OCI-LY7 (cell line): ENCODE results near the gene OR6F1. TPM values are rescaled to one million over a fixed set of nuclear protein-coding genes. Genes with fewer than 3 reads are reported as not detected.

Experiments
- BruUV-seq: library from RNA; stranded (reverse); fragments of 400-500 nt; replicated peaks from 2 replicates; lab custom pipeline; 2021; lab: Mats Ljungman, UMichigan
- CTCF ChIA-PET: fragments of 300-600 bp; sonication (Branson Sonifier 250); formaldehyde crosslinking; loops from one replicate; lab custom pipeline; 2022; ENCODE audit warnings: antibody characterized with exemption; ENCODE audit not compliant: unreplicated experiment; lab: Charles Lee
- POLR2A ChIA-PET: fragments of 300-600 bp; sonication (Branson Sonifier 250); formaldehyde crosslinking; loops from one replicate; lab custom pipeline; 2022; ENCODE audit warnings: antibody characterized with exemption; lab: Charles Lee
- DNase-seq: peaks from one replicate; pipeline ENCODE4 v3.0.0-alpha.2; 2015; ENCODE audit warnings: low spot score
- H2AFZ ChIP-seq: fragments of 200-600 bp; sonication (generic), shearing (Covaris generic); 2 replicates; pipeline ENCODE4 v1.6.1; 2014; ENCODE audit warnings: mild to moderate bottlenecking, antibody characterized with exemption, low read length, moderate library complexity
- H3K27ac ChIP-seq: fragments of 200-600 bp; sonication (generic); 2 replicates; pipeline ENCODE4 v1.5.1; 2014; ENCODE audit warnings: mixed run types, low read depth, mild to moderate bottlenecking, moderate library complexity, low read length, inconsistent platforms; ENCODE audit not compliant: poor library complexity, severe bottlenecking
- H3K36me3 ChIP-seq: fragments of 200-600 bp; sonication (generic); 2 replicates; pipeline ENCODE4 v1.6.1; 2014; ENCODE audit warnings: mild to moderate bottlenecking, antibody characterized with exemption, low read length, moderate library complexity, mixed read lengths; ENCODE audit not compliant: insufficient read depth
- H3K4me1 ChIP-seq: fragments of 200-600 bp; sonication (generic); 2 replicates; pipeline ENCODE4 v1.5.1; 2014; ENCODE audit warnings: mild to moderate bottlenecking, low read length; ENCODE audit not compliant: insufficient read depth, poor library complexity, severe bottlenecking
- H3K4me2 ChIP-seq: fragments of 200-600 bp; sonication (generic); 2 replicates; pipeline ENCODE4 v1.6.1; 2014; ENCODE audit warnings: mild to moderate bottlenecking, low read length
- H3K4me3 ChIP-seq: fragments of 200-600 bp; sonication (generic); 2 replicates; pipeline ENCODE4 v1.5.1; 2014; ENCODE audit warnings: mild to moderate bottlenecking, low read depth, low read length; ENCODE audit not compliant: poor library complexity, severe bottlenecking
- H3K79me2 ChIP-seq: fragments of 200-600 bp; sonication (generic); 2 replicates; pipeline ENCODE4 v1.6.1; 2016; ENCODE audit warnings: low read depth, mild to moderate bottlenecking, low read length, moderate library complexity, mixed read lengths; ENCODE audit not compliant: insufficient read depth
- H3K9me2 ChIP-seq: fragments of 200-600 bp; sonication (generic); 2 replicates; pipeline ENCODE4 v1.6.1; 2016; ENCODE audit warnings: mild to moderate bottlenecking, low read length, mixed read lengths; ENCODE audit not compliant: insufficient read depth
- H3K9me3 ChIP-seq: fragments of 200-600 bp; sonication (generic); 2 replicates; pipeline ENCODE4 v1.6.1; 2014; ENCODE audit warnings: mild to moderate bottlenecking, mixed run types, low read length, mixed read lengths
- H4K20me1 ChIP-seq: fragments of 200-600 bp; sonication (generic); 2 replicates; pipeline ENCODE4 v1.6.1; 2014; ENCODE audit warnings: mild to moderate bottlenecking, antibody characterized with exemption, low read length, moderate library complexity, mixed read lengths; ENCODE audit not compliant: insufficient read depth
- EZH2phosphoT487 ChIP-seq: fragments of 200-600 bp; sonication (generic); IDR thresholded peaks from 2 replicates; pipeline ENCODE4 v1.6.1; 2018; ENCODE audit warnings: low read depth, borderline replicate concordance, mild to moderate bottlenecking, mixed run types, antibody characterized with exemption, low read length, moderate library complexity, mixed read lengths
- intact Hi-C: fragments of 100-400 bp; cut with micrococcal nuclease; formaldehyde crosslinking; loops from one replicate; pipeline ENCODE4 v1.10.0; 2022; ENCODE audit not compliant: unreplicated experiment
- total RNA-seq, 2 experiments: library from RNA; depleted of rRNA in 1 of 2; stranded (reverse); fragments of >200 nt in 1 of 2; shearing (Covaris generic) in 1 of 2; gene quantifications; 2 replicates each; pipeline ENCODE4 v1.2.3, GENCODE V29; 2014 to 2022
- TF ChIP-seq, protein P1 (sequence below): fragments of 200-600 bp; sonication (generic); conservative IDR thresholded peaks from 2 replicates; pipeline ENCODE4 v1.5.1; 2014; ENCODE audit warnings: mild to moderate bottlenecking, antibody characterized with exemption, low read length, moderate library complexity, mixed read lengths

Gene OR6F1
- total RNA-seq, 2 experiments from 2014 or later = not detected

DNA sequence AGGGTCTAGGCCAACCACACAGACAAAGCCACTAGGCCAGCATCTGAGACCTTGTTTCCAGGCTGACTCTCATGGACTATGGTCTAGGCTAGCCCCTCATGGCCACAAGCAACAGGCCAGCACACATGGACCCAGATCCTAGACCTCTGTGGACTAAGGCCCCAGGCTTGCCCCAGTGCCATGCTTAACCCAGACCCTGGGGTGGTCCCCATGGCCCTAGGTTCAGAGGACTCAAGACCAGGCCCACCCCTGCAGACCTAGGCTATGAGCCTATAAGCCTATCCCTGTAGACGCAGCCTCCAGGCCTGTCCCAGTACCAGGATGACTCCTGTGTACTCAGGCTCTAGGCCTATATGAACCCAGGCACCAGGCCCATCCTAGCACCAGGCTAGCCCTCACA, 33.4 kb upstream of the OR6F1 start:
- H4K20me1 ChIP-seq = no peaks in the 10 kb centered on the region
- BruUV-seq = no TSS peak

DNA sequence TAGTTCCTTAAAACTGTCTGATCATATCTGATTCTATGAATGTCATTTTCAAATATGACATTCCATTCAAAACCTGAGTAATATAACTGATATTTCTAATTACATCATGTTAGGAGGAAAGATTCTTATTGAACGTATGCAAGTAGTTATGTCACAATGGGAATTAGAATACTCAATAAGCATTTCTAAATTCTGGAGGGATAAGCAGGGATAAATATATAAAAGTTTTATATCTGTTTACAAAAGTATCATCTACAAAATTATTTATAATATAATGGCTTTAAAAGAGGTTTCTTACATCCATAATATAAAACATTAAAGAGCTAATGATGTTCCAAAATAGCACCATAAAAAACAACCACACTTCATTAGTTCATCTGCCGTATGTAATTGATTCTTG, 31.6 kb upstream of the OR6F1 start, which contains the start of gene OR14A2:
OR14A2 (minus strand) TSS at position 101 of the 400 bp plus-strand sequence.
- Histone ChIP-seq H3K4me2 (no peak within 1 kb of the TSS), H4K20me1 (no peaks in the 10 kb centered on the region), H3K36me3 (no peaks in the 10 kb centered on the region), H3K9me2 (no peaks in the 10 kb centered on the region), H3K4me3 (no peak within 1 kb of the TSS), H2AFZ (no peak within 1 kb of the TSS), H3K9me3 (no peaks in the 10 kb centered on the region), H3K4me1 (no peaks in the 10 kb centered on the region), H3K27ac (no peak within 1 kb of the TSS), H3K79me2 (no peaks in the 10 kb centered on the region)
- BruUV-seq = no TSS peak
- ChIA-PET CTCF (no interaction called here), POLR2A (no interaction called here)
- TF ChIP-seq EZH2phosphoT487 = no peak
- TF ChIP-seq, protein P1, sequence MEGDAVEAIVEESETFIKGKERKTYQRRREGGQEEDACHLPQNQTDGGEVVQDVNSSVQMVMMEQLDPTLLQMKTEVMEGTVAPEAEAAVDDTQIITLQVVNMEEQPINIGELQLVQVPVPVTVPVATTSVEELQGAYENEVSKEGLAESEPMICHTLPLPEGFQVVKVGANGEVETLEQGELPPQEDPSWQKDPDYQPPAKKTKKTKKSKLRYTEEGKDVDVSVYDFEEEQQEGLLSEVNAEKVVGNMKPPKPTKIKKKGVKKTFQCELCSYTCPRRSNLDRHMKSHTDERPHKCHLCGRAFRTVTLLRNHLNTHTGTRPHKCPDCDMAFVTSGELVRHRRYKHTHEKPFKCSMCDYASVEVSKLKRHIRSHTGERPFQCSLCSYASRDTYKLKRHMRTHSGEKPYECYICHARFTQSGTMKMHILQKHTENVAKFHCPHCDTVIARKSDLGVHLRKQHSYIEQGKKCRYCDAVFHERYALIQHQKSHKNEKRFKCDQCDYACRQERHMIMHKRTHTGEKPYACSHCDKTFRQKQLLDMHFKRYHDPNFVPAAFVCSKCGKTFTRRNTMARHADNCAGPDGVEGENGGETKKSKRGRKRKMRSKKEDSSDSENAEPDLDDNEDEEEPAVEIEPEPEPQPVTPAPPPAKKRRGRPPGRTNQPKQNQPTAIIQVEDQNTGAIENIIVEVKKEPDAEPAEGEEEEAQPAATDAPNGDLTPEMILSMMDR = no peak
- intact Hi-C loops = no loop called here
- no peak for DNase-seq

More for the DNA sequence above, 33.4 kb upstream of the OR6F1 start:
- Histone ChIP-seq H3K4me3 (no peak overlapping the region), H3K79me2 (no peaks in the 10 kb centered on the region), H3K9me2 (no peaks in the 10 kb centered on the region), H2AFZ (no peak overlapping the region), H3K36me3 (no peaks in the 10 kb centered on the region), H3K27ac (no peak overlapping the region), H3K9me3 (no peaks in the 10 kb centered on the region), H3K4me1 (no peaks in the 10 kb centered on the region), H3K4me2 (no peak overlapping the region)
- DNase-seq = no peak
- CTCF ChIA-PET = no interaction called here
- POLR2A ChIA-PET = no interaction called here
- intact Hi-C loops = no loop called here
- TF ChIP-seq, protein P1 = no peak
- no peak for TF ChIP-seq EZH2phosphoT487

DNA sequence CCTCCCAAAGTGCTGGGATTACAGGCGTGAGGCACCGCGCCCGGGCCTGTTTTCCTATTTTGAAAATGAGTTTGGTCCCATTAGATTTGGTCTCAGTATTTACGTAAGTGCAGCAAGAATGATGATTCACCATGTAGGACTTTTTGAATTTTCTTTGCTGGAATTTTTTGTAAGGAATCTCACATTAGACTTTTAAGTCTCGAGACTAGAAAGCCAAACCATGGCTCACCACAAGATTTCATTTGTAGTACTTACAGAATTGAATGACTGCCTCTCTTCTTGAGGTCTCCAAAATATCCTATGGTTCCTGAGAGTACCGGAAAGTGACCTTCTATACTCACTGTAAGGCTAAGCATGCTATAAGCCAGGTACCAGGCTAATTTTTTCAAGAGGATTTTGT, 31.2 kb upstream of the OR6F1 start:
- H3K4me2 ChIP-seq = no peak overlapping the region
- H4K20me1 ChIP-seq = no peaks in the 10 kb centered on the region
- no peaks in the 10 kb centered on the region for H3K79me2 ChIP-seq
- no peaks in the 10 kb centered on the region for H3K36me3 ChIP-seq
- TF ChIP-seq, protein P1 = no peak
- no peak for TF ChIP-seq EZH2phosphoT487
- no peaks in the 10 kb centered on the region for H3K4me1 ChIP-seq
- intact Hi-C loops = no loop called here
- DNase-seq = no peak
- no peak overlapping the region for H3K4me3 ChIP-seq
- no peaks in the 10 kb centered on the region for H3K9me2 ChIP-seq
- H3K9me3 ChIP-seq = no peaks in the 10 kb centered on the region
- H2AFZ ChIP-seq = no peak overlapping the region
- no peak overlapping the region for H3K27ac ChIP-seq
- CTCF ChIA-PET = no interaction called here
- no TSS peak for BruUV-seq
- POLR2A ChIA-PET = no interaction called here
